ENCODE measurements around the gene ZNHIT3. TPM values are rescaled to one million over a fixed set of nuclear protein-coding genes. Genes with fewer than 3 reads are reported as not detected.

ZNHIT3 gene
- total RNA-seq, 1 donor from 2014 or later = 35.5 TPM

GRCh38 chr17:36459601-36460000, 26.9 kb upstream of the ZNHIT3 start:
- Mint-ChIP-seq H3K4me3 (ENCODE audit: unreplicated experiment) (no peak overlapping the region), H3K27ac (ENCODE audit: unreplicated experiment) (no peak overlapping the region), H3K9me3 (ENCODE audit: unreplicated experiment) (no peaks in the 10 kb centered on the region)

DNA sequence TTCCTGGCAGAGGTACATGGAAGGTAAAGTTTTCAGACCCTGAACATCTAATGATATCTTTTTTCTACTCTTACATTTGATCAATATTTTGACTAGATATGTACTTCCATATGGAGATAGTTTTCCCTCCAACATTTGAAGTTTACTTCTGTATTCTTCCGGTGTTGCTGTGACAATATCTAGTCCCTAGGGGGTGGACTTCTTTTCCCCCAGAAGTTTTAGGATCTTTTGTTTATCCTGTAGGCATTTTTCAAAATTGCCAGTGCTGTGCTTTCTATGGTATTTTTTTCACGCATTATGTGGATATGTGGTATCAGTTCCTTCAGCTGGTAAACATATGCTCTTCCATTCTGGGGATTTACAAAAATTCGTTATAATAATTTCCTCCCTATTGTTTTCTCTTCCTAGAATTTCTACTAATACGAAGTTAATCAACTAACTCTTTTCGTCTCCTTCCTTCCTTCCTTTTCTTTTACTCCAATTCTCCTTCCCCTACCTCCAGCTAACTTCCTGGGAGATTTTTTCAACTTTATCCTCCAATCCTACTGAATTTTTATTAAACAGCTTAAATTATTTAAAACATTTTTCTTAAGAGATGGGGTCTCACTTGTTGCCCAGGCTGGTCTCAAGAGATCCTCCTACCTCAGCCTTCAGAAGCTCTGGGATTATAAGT, 26.1 kb upstream of the ZNHIT3 start:
- no peak for DNase-seq (ENCODE audit: extremely low spot score, unreplicated experiment)

More at GRCh38 chr17:36459601-36460000, 26.9 kb upstream of the ZNHIT3 start:
- H3K27me3 Mint-ChIP-seq (ENCODE audit: unreplicated experiment) = peaks cover 20% of the 10 kb centered on the region
- H3K4me1 Mint-ChIP-seq (ENCODE audit: unreplicated experiment) = no peaks in the 10 kb centered on the region
- H3K36me3 Mint-ChIP-seq (ENCODE audit: unreplicated experiment) = no peaks in the 10 kb centered on the region
- no peak for DNase-seq (ENCODE audit: extremely low spot score, unreplicated experiment)
- TF ChIP-seq, protein P1, sequence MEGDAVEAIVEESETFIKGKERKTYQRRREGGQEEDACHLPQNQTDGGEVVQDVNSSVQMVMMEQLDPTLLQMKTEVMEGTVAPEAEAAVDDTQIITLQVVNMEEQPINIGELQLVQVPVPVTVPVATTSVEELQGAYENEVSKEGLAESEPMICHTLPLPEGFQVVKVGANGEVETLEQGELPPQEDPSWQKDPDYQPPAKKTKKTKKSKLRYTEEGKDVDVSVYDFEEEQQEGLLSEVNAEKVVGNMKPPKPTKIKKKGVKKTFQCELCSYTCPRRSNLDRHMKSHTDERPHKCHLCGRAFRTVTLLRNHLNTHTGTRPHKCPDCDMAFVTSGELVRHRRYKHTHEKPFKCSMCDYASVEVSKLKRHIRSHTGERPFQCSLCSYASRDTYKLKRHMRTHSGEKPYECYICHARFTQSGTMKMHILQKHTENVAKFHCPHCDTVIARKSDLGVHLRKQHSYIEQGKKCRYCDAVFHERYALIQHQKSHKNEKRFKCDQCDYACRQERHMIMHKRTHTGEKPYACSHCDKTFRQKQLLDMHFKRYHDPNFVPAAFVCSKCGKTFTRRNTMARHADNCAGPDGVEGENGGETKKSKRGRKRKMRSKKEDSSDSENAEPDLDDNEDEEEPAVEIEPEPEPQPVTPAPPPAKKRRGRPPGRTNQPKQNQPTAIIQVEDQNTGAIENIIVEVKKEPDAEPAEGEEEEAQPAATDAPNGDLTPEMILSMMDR (IDR thresholded peaks at IDR 0.05) = no peak

GRCh38 chr17:36461330-36462110, 25.0 kb upstream of the ZNHIT3 start:
- no peak overlapping the region for H3K27ac Mint-ChIP-seq (ENCODE audit: unreplicated experiment)

More for the DNA sequence above, 26.1 kb upstream of the ZNHIT3 start:
- TF ChIP-seq, protein P1 (IDR thresholded peaks at IDR 0.05) = no peak
- Mint-ChIP-seq H3K4me1 (ENCODE audit: unreplicated experiment) (no peaks in the 10 kb centered on the region), H3K27me3 (ENCODE audit: unreplicated experiment) (peaks cover 20% of the 10 kb centered on the region), H3K36me3 (ENCODE audit: unreplicated experiment) (no peaks in the 10 kb centered on the region), H3K27ac (ENCODE audit: unreplicated experiment) (no peak overlapping the region), H3K4me3 (ENCODE audit: unreplicated experiment) (no peak overlapping the region), H3K9me3 (ENCODE audit: unreplicated experiment) (no peaks in the 10 kb centered on the region)

DNA sequence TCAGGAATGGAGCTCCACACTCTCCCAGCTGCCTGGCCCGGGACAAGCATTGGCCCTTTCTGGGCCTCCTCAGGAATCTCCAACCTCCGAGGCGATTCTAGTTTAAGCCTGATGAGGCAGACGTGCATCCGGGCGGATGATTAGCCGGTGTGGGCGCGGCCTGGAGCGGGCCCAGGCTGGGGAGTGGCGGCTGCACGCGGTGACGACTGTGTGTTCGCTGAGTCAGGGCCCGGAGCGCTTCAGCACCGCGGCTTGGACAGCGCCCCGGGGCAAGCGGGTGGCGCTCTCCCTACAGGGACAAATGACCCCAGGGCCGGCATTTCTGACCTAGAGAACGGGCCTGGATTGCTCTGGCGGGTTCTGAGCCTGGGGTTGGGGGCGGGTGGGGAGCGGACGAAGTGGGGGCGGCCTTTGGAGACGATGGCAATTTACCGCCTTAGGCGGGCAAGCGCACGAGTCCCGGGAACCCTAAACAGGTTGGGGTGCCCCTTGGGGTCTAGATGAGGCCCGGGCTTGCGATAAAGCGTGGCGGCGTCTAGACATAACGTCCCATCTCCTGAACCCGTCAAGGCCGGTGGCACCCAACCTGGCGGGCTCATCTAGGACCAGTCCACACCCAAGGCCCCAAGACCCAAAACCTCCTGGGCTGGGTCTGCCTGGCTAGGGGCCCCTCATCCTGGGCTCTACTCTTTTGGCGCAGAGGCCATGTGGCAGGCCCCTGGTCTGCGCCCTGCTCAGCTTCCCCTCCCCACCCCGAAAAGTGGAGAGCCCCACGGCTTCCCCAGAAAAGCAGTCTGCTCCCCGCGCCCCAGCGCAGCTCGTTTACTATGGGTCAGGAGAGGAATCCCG, 22.3 kb upstream of the ZNHIT3 start:
- Mint-ChIP-seq H3K27ac (ENCODE audit: unreplicated experiment) (no peak overlapping the region), H3K4me1 (ENCODE audit: unreplicated experiment) (no peaks in the 10 kb centered on the region), H3K4me3 (ENCODE audit: unreplicated experiment) (no peak overlapping the region), H3K9me3 (ENCODE audit: unreplicated experiment) (no peaks in the 10 kb centered on the region), H3K27me3 (ENCODE audit: unreplicated experiment) (peaks cover 39% of the 10 kb centered on the region), H3K36me3 (ENCODE audit: unreplicated experiment) (no peaks in the 10 kb centered on the region)
- TF ChIP-seq, protein P1 (IDR thresholded peaks at IDR 0.05) = no peak
- DNase-seq (ENCODE audit: extremely low spot score, unreplicated experiment) = no peak

More at GRCh38 chr17:36461330-36462110, 25.0 kb upstream of the ZNHIT3 start:
- no peak overlapping the region for H3K4me3 Mint-ChIP-seq (ENCODE audit: unreplicated experiment)
- H3K9me3 Mint-ChIP-seq (ENCODE audit: unreplicated experiment) = no peaks in the 10 kb centered on the region
- TF ChIP-seq, protein P1 (IDR thresholded peaks at IDR 0.05) = no peak
- no peak for DNase-seq (ENCODE audit: extremely low spot score, unreplicated experiment)
- no peaks in the 10 kb centered on the region for H3K4me1 Mint-ChIP-seq (ENCODE audit: unreplicated experiment)
- peaks cover 23% of the 10 kb centered on the region for H3K27me3 Mint-ChIP-seq (ENCODE audit: unreplicated experiment)
- no peaks in the 10 kb centered on the region for H3K36me3 Mint-ChIP-seq (ENCODE audit: unreplicated experiment)

All from osteocyte (in vitro differentiated cells).